ENCODE results near the gene RCN1.

DNA sequence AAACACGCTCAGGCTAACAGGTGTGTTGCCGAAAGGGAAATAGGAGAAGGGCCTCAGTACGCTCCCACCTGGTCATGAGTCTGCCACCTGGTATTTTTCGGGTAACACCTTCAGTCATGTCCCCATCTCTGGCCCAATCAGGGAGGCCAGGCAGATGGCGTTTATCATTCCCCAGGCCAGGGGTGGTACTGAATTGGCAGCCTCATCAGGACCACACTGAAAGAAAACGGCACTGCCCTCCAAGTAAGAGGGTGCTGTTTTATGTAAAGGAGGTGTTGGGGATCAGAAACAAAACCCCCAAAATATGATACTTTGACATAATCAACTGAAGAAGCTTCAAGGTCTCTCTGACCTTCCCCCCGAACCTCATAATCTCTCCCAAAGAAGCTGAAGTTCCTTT is 58.9 kb downstream of the RCN1 start:
- TF ChIP-seq, protein P1, sequence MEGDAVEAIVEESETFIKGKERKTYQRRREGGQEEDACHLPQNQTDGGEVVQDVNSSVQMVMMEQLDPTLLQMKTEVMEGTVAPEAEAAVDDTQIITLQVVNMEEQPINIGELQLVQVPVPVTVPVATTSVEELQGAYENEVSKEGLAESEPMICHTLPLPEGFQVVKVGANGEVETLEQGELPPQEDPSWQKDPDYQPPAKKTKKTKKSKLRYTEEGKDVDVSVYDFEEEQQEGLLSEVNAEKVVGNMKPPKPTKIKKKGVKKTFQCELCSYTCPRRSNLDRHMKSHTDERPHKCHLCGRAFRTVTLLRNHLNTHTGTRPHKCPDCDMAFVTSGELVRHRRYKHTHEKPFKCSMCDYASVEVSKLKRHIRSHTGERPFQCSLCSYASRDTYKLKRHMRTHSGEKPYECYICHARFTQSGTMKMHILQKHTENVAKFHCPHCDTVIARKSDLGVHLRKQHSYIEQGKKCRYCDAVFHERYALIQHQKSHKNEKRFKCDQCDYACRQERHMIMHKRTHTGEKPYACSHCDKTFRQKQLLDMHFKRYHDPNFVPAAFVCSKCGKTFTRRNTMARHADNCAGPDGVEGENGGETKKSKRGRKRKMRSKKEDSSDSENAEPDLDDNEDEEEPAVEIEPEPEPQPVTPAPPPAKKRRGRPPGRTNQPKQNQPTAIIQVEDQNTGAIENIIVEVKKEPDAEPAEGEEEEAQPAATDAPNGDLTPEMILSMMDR (IDR thresholded peaks at IDR 0.05; ENCODE audit: extremely low read depth in 1 of 2, insufficient read depth in 1 of 2, low read depth in 1 of 2, low read length in 2 of 2): no peak
- TF ChIP-seq POLR2A (IDR thresholded peaks at IDR 0.05; ENCODE audit: low read depth, low read length): no peak
- no peak for TF ChIP-seq FOS (IDR thresholded peaks at IDR 0.05; ENCODE audit: borderline replicate concordance, insufficient read depth, low read length)
- no peak for TF ChIP-seq JUN (IDR thresholded peaks at IDR 0.05; ENCODE audit: borderline replicate concordance, insufficient read depth, insufficient read length, low read depth)
- no peak for TF ChIP-seq EZH2 (IDR thresholded peaks at IDR 0.05; ENCODE audit: borderline replicate concordance, low read depth, low read length, severe bottlenecking)
- TF ChIP-seq GATA2 (IDR thresholded peaks at IDR 0.05; ENCODE audit: insufficient read depth, insufficient read length, low read depth, low read length): no peak
